NT2/D1 (cell line): ENCODE measurements around the gene CABLES2.

Source experiments
- SUZ12 ChIP-seq: IDR thresholded peaks from 2 replicates; pipeline ENCODE4 v1.6.1; 2011; ENCODE audit not compliant: insufficient read length, insufficient read depth; ENCODE audit errors: extremely low read depth
- YY1 ChIP-seq: IDR thresholded peaks from 2 replicates; pipeline ENCODE4 v1.6.1; 2011; ENCODE audit not compliant: insufficient read length, insufficient read depth
- ZNF274 ChIP-seq: IDR thresholded peaks from 2 replicates; pipeline ENCODE4 v1.6.1; 2011; ENCODE audit warnings: mild to moderate bottlenecking, low read depth, low read length

- TF ChIP-seq YY1, result no peak
- TF ChIP-seq SUZ12, result no peak
- no peak for TF ChIP-seq ZNF274
These were observed 36.1 kb downstream of the CABLES2 start for GRCh38 chr20:62370807-62371587.
